Astrocyte (in vitro differentiated cells and primary cell): ENCODE measurements around the gene PRUNE1. TPM values are rescaled to one million over a fixed set of nuclear protein-coding genes. Genes with fewer than 3 reads are reported as not detected.

Source experiments
- DNase-seq: peaks from one replicate; pipeline ENCODE4 v3.0.0-alpha.2; 2010; ENCODE audit warnings: low read depth
- FAIRE-seq: peaks from 2 replicates; lab custom pipeline; 2011; peaks lifted over from hg19 to GRCh38; lab: Jason Lieb, UNC
- H2AFZ ChIP-seq: 2 replicates; pipeline ENCODE4 v1.6.0; 2012; ENCODE audit warnings: low read depth, low read length, inconsistent platforms
- H3K27ac ChIP-seq: 2 replicates; pipeline ENCODE4 v1.5.1; 2011; ENCODE audit warnings: low read depth, low read length, inconsistent platforms
- H3K27me3 ChIP-seq: 2 replicates; pipeline ENCODE4 v1.6.0; 2011; ENCODE audit warnings: low read length, inconsistent platforms; ENCODE audit not compliant: insufficient read depth
- H3K36me3 ChIP-seq: 2 replicates; pipeline ENCODE4 v1.5.1; 2011; ENCODE audit warnings: low read length, inconsistent platforms; ENCODE audit not compliant: insufficient read depth
- H3K4me1 ChIP-seq: 2 replicates; pipeline ENCODE4 v1.5.1; 2011; ENCODE audit warnings: low read length, inconsistent platforms; ENCODE audit not compliant: insufficient read depth
- H3K4me2 ChIP-seq: 2 replicates; pipeline ENCODE4 v1.6.0; 2012; ENCODE audit warnings: low read length, inconsistent platforms
- H3K4me3 ChIP-seq: 2 replicates; pipeline ENCODE4 v1.5.1; 2011; ENCODE audit warnings: low read depth, mild to moderate bottlenecking, low read length, inconsistent platforms; ENCODE audit not compliant: insufficient read depth
- H3K79me2 ChIP-seq: 2 replicates; pipeline ENCODE4 v1.6.0; 2012; ENCODE audit warnings: mild to moderate bottlenecking, low read length, inconsistent platforms; ENCODE audit not compliant: insufficient read depth
- H3K9ac ChIP-seq: 2 replicates; pipeline ENCODE4 v1.6.0; 2012; ENCODE audit warnings: mild to moderate bottlenecking, low read length, inconsistent platforms
- H3K9me3 ChIP-seq: 2 replicates; pipeline ENCODE4 v1.5.1; 2012; ENCODE audit warnings: low read depth, mild to moderate bottlenecking, low read length, inconsistent platforms; ENCODE audit not compliant: insufficient read depth
- H4K20me1 ChIP-seq: 2 replicates; pipeline ENCODE4 v1.6.0; 2012; ENCODE audit warnings: low read length, inconsistent platforms; ENCODE audit not compliant: insufficient read depth
- H3K27ac Mint-ChIP-seq: one replicate; pipeline ENCODE4 v1.8.0; 2021; ENCODE audit warnings: mild to moderate bottlenecking, mixed read lengths; ENCODE audit not compliant: unreplicated experiment
- H3K27me3 Mint-ChIP-seq: one replicate; pipeline ENCODE4 v1.8.0; 2021; ENCODE audit warnings: low read depth, mixed read lengths; ENCODE audit not compliant: unreplicated experiment
- H3K36me3 Mint-ChIP-seq: one replicate; pipeline ENCODE4 v1.8.0; 2021; ENCODE audit warnings: low read depth, mixed read lengths; ENCODE audit not compliant: unreplicated experiment
- H3K4me1 Mint-ChIP-seq: one replicate; pipeline ENCODE4 v1.8.0; 2021; ENCODE audit warnings: low read depth, mixed read lengths; ENCODE audit not compliant: unreplicated experiment
- H3K4me3 Mint-ChIP-seq: one replicate; pipeline ENCODE4 v1.8.0; 2021; ENCODE audit warnings: mild to moderate bottlenecking, moderate library complexity, mixed read lengths; ENCODE audit not compliant: unreplicated experiment
- H3K9me3 Mint-ChIP-seq: one replicate; pipeline ENCODE4 v1.8.0; 2021; ENCODE audit warnings: mild to moderate bottlenecking, mixed read lengths; ENCODE audit not compliant: unreplicated experiment
- EZH2 ChIP-seq: IDR thresholded peaks from 2 replicates; pipeline ENCODE4 v1.6.1; 2012; ENCODE audit warnings: mild to moderate bottlenecking, low read length, inconsistent platforms; ENCODE audit not compliant: insufficient read depth
- total RNA-seq: library from RNA; stranded (reverse); gene quantifications from 2 replicates; pipeline ENCODE4 v1.2.1, GENCODE V29; 2021
- TF ChIP-seq, protein P1 (sequence below): IDR thresholded peaks from 2 replicates; pipeline ENCODE4 v1.5.1; 2011; ENCODE audit warnings: low read depth, mild to moderate bottlenecking, inconsistent platforms, low read length, moderate library complexity; ENCODE audit not compliant: insufficient read depth

The PRUNE1 gene
- total RNA-seq, 1 donor from 2014 or later: 14.3 TPM

DNA sequence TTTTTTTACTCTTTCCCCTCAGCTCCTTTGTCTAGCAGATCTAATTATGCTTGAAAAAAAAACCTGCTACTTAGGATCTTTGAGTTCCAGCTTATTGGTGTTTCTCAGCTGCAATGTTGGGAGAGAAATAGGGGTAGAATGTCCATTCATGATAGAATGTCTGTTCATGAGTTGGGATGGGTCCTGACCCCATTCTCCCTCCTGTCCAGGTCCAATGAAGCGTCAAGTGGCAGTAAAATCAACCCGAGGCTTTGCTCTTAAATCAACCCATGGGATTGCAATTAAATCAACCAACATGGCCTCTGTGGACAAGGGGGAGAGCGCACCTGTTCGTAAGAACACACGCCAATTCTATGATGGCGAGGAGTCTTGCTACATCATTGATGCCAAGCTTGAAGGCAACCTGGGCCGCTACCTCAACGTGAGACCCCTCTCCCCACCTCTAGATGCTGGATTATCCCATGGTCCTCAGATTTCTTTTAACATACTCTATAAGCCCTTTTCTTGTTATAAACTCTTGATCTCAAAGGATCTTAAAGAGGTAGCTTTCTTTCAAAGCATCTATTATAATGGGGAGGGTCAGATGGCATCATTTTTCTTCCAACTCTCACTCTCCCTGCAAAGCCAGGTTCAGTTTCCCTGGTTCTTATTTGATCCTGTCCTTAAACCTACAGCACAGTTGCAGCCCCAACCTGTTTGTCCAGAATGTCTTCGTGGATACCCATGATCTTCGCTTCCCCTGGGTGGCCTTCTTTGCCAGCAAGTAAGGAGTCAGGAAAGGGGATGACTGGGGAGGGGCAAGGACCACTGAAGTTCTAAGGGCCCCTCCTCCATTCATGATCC, 44.7 kb upstream of the PRUNE1 start:
- H3K4me1 ChIP-seq: no peaks in the 10 kb centered on the region

DNA sequence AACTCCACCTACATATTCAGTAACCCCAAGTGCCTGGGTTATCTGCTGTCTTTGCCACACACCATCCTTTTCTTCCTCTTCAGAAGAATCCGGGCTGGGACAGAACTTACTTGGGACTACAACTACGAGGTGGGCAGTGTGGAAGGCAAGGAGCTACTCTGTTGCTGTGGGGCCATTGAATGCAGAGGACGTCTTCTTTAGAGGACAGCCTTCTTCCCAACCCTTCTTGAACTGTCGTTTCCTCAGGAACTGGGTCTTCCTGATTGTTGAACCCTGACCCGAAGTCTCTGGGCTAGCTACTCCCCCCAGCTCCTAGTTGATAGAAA, 44.1 kb upstream of the PRUNE1 start:
- H3K27me3 ChIP-seq: no peaks in the 10 kb centered on the region
- Mint-ChIP-seq H3K4me3 (no peak overlapping the region), H3K9me3 (no peaks in the 10 kb centered on the region), H3K4me1 (no peaks in the 10 kb centered on the region), H3K36me3 (peaks cover 56% of the 10 kb centered on the region), H3K27ac (no peak overlapping the region), H3K27me3 (no peaks in the 10 kb centered on the region)
- TF ChIP-seq, protein P1, sequence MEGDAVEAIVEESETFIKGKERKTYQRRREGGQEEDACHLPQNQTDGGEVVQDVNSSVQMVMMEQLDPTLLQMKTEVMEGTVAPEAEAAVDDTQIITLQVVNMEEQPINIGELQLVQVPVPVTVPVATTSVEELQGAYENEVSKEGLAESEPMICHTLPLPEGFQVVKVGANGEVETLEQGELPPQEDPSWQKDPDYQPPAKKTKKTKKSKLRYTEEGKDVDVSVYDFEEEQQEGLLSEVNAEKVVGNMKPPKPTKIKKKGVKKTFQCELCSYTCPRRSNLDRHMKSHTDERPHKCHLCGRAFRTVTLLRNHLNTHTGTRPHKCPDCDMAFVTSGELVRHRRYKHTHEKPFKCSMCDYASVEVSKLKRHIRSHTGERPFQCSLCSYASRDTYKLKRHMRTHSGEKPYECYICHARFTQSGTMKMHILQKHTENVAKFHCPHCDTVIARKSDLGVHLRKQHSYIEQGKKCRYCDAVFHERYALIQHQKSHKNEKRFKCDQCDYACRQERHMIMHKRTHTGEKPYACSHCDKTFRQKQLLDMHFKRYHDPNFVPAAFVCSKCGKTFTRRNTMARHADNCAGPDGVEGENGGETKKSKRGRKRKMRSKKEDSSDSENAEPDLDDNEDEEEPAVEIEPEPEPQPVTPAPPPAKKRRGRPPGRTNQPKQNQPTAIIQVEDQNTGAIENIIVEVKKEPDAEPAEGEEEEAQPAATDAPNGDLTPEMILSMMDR: no peak
- no peak for TF ChIP-seq EZH2
- no peak overlapping the region for H3K9ac ChIP-seq
- no peak overlapping the region for H3K4me2 ChIP-seq
- no peak overlapping the region for H2AFZ ChIP-seq
- no peak for FAIRE-seq
- DNase-seq: no peak
- H4K20me1 ChIP-seq: peaks cover 42% of the 10 kb centered on the region
- no peak overlapping the region for H3K4me3 ChIP-seq
- no peaks in the 10 kb centered on the region for H3K4me1 ChIP-seq
- no peaks in the 10 kb centered on the region for H3K9me3 ChIP-seq
- H3K79me2 ChIP-seq: peaks cover 20% of the 10 kb centered on the region
- no peak overlapping the region for H3K27ac ChIP-seq
- H3K36me3 ChIP-seq: peaks cover 63% of the 10 kb centered on the region

More for the DNA sequence above, 44.7 kb upstream of the PRUNE1 start:
- Mint-ChIP-seq H3K9me3 (no peaks in the 10 kb centered on the region), H3K27me3 (no peaks in the 10 kb centered on the region), H3K27ac (no peak overlapping the region), H3K4me1 (no peaks in the 10 kb centered on the region), H3K4me3 (no peak overlapping the region), H3K36me3 (peaks cover 54% of the 10 kb centered on the region)
- FAIRE-seq: no peak
- no peaks in the 10 kb centered on the region for H3K9me3 ChIP-seq
- TF ChIP-seq, protein P1: no peak
- no peak for TF ChIP-seq EZH2
- no peak overlapping the region for H3K4me2 ChIP-seq
- H4K20me1 ChIP-seq: peaks cover 36% of the 10 kb centered on the region
- H3K27me3 ChIP-seq: no peaks in the 10 kb centered on the region
- no peak overlapping the region for H2AFZ ChIP-seq
- no peak overlapping the region for H3K4me3 ChIP-seq
- no peak overlapping the region for H3K27ac ChIP-seq
- peaks cover 14% of the 10 kb centered on the region for H3K79me2 ChIP-seq
- no peak for DNase-seq
- H3K36me3 ChIP-seq: peaks cover 65% of the 10 kb centered on the region
- H3K9ac ChIP-seq: no peak overlapping the region

GRCh38 chr1:150965605-150966004, 42.6 kb upstream of the PRUNE1 start:
- H3K27me3 Mint-ChIP-seq: no peaks in the 10 kb centered on the region
- H4K20me1 ChIP-seq: peaks cover 56% of the 10 kb centered on the region
- no peak overlapping the region for H3K9ac ChIP-seq
- H3K36me3 ChIP-seq: peaks cover 54% of the 10 kb centered on the region
- H3K4me1 Mint-ChIP-seq: peaks cover 2% of the 10 kb centered on the region
- H3K4me2 ChIP-seq: no peak overlapping the region
- DNase-seq (no peak), FAIRE-seq (no peak)
- H3K4me1 ChIP-seq: no peaks in the 10 kb centered on the region
- peaks cover 49% of the 10 kb centered on the region for H3K36me3 Mint-ChIP-seq
- H3K27me3 ChIP-seq: no peaks in the 10 kb centered on the region
- H3K4me3 ChIP-seq: no peak overlapping the region
- H3K4me3 Mint-ChIP-seq: no peak overlapping the region
- TF ChIP-seq, protein P1: no peak
- no peak for TF ChIP-seq EZH2
- no peaks in the 10 kb centered on the region for H3K9me3 ChIP-seq
- H3K9me3 Mint-ChIP-seq: no peaks in the 10 kb centered on the region
- H3K79me2 ChIP-seq: peaks cover 34% of the 10 kb centered on the region
- H2AFZ ChIP-seq: no peak overlapping the region
- no peak overlapping the region for H3K27ac ChIP-seq
- H3K27ac Mint-ChIP-seq: no peak overlapping the region
